Esophagus squamous epithelium (tissue), 5 donors: ENCODE results near the gene KRTAP5-1. TPM values are rescaled to one million over a fixed set of nuclear protein-coding genes. Genes with fewer than 3 reads are reported as not detected.
"Not testable (repeated sequence)": the region's sequence is repeated elsewhere in the genome, so short reads cannot be mapped to it uniquely, and the experiment has no call there.

Source experiments
- DNase-seq: peaks from one replicate; lab custom pipeline; 2025; lab: John Stamatoyannopoulos, UW
- H3K27ac ChIP-seq, 4 donors: fragments of 200-600 bp; sonication (generic); one replicate each; pipeline ENCODE4 v1.5.1; 2016 to 2019; ENCODE audit warnings: mild to moderate bottlenecking in 1 of 4
- H3K27me3 ChIP-seq, 4 donors: fragments of 200-600 bp; sonication (generic); 1 replicate in 3 of 4; 2 replicates in 1 of 4; pipeline versions ENCODE4 v1.5.1 to v1.6.0; 2017 to 2021; ENCODE audit warnings: antibody characterized with exemption in 1 of 4
- H3K36me3 ChIP-seq, 3 donors: fragments of 200-600 bp; sonication (generic); one replicate each; pipeline ENCODE4 v1.5.1; 2016 to 2019
- H3K4me1 ChIP-seq, 3 donors: fragments of 200-600 bp; sonication (generic); one replicate each; pipeline ENCODE4 v1.5.1; 2017 to 2019
- H3K4me3 ChIP-seq, 4 donors: fragments of 200-600 bp; sonication (generic); 1 replicate in 3 of 4; 2 replicates in 1 of 4; pipeline ENCODE4 v1.5.1; 2016 to 2019; ENCODE audit warnings: mild to moderate bottlenecking in 2 of 4, moderate library complexity in 1 of 4
- H3K9me3 ChIP-seq, 3 donors: fragments of 200-600 bp; sonication (generic); one replicate each; pipeline ENCODE4 v1.5.1; 2016 to 2019
- CTCF ChIP-seq, 6 experiments: fragments of 450-650 bp in 4 of 6; fragments of 200-600 bp in 2 of 6; sonication (generic) in 2 of 6; IDR thresholded peaks; one replicate each; pipeline ENCODE4 v1.5.1; 2016 to 2019; ENCODE audit warnings: antibody characterized with exemption in 6 of 6, mild to moderate bottlenecking in 4 of 6, moderate library complexity in 4 of 6
- POLR2A ChIP-seq, 4 donors: fragments of 450-650 bp; IDR thresholded peaks; one replicate each; pipeline ENCODE4 v1.6.1; 2017; ENCODE audit warnings: antibody characterized with exemption in 4 of 4, mild to moderate bottlenecking in 4 of 4, moderate library complexity in 3 of 4
- WGBS, 2 donors: methylation state at CpG; one replicate each; pipeline ENCODE4 v1.1.5; 2018; 5-methylcytosine and 5-hydroxymethylcytosine counted together
- intact Hi-C: fragments of 100-400 bp; cut with DNase I; formaldehyde crosslinking; loops from one replicate; pipeline ENCODE4 v1.15.0; 2022
- total RNA-seq, 4 donors: library from RNA; depleted of rRNA; stranded (reverse); fragments of >200 nt; gene quantifications; one replicate each; pipeline ENCODE4 v1.1.0, GENCODE V29; 2016
- donor health status: DM: yes; HTN: yes; CAD: no.

KRTAP5-1 gene
- total RNA-seq, 4 donors from 2014 or later: not detected

- TF ChIP-seq POLR2A (IDR thresholded peaks at IDR 0.05): no peak
- no peak for TF ChIP-seq CTCF (IDR thresholded peaks at IDR 0.05)
- Histone ChIP-seq H3K36me3 (no peaks in the 10 kb centered on the region), H3K4me3 (no peak overlapping the region), H3K27me3 (peaks cover 0 to 80% (median 3%) of the 10 kb centered on the region in 4 donors), H3K27ac (no peak overlapping the region), H3K9me3 (no peaks in the 10 kb centered on the region), H3K4me1 (peaks cover 0 to 2% (median 0%) of the 10 kb centered on the region in 3 donors)
- 91% methylated on average over 5 of the region's 9 CpGs; no CpG with 5 or more reads in 1 of the 2 donors for WGBS, 2 donors
- intact Hi-C loops: no loop called here
- no peak for DNase-seq
Observed at GRCh38 chr11:1623716-1624115, 38.6 kb upstream of the KRTAP5-1 start.

- H3K36me3 ChIP-seq: no peaks in the 10 kb centered on the region
- 47 to 54% methylated on average over 1 of the region's 1 CpG for WGBS, 2 donors
- no peak within 1 kb of the TSS for H3K4me3 ChIP-seq
- H3K27me3 ChIP-seq: peaks cover 0 to 78% (median 1%) of the 10 kb centered on the region in 4 donors
- no peak within 1 kb of the TSS for H3K27ac ChIP-seq
- DNase-seq: no peak
- no peaks in the 10 kb centered on the region for H3K4me1 ChIP-seq
- TF ChIP-seq POLR2A (IDR thresholded peaks at IDR 0.05) (no peak), CTCF (IDR thresholded peaks at IDR 0.05) (no peak)
- intact Hi-C loops: no loop called here
- H3K9me3 ChIP-seq: no peaks in the 10 kb centered on the region
Observed at GRCh38 chr11:1622086-1622485, 37.0 kb upstream of the KRTAP5-1 start, which contains the start of gene KRTAP5-4. Gene KRTAP5-4 (minus strand): TSS chr11:1622138. CDS start chr11:1622093, 45 bp downstream.

GRCh38 chr11:1619449-1619848 is 34.4 kb upstream of the KRTAP5-1 start:
- no peaks in the 10 kb centered on the region for H3K4me1 ChIP-seq
- no peak overlapping the region for H3K4me3 ChIP-seq
- no peaks in the 10 kb centered on the region for H3K36me3 ChIP-seq
- H3K9me3 ChIP-seq: no peaks in the 10 kb centered on the region
- intact Hi-C loops: no loop called here
- TF ChIP-seq CTCF (IDR thresholded peaks at IDR 0.05) (no peak), POLR2A (IDR thresholded peaks at IDR 0.05) (no peak)
- no peak overlapping the region for H3K27ac ChIP-seq
- peaks cover 0 to 74% (median 0%) of the 10 kb centered on the region in 4 donors for H3K27me3 ChIP-seq
- WGBS, 2 donors: 59 to 61% methylated on average over 6 to 10 of the region's 10 CpGs
- no peak for DNase-seq

- Histone ChIP-seq H3K27me3 (peaks cover 0 to 71% (median 0%) of the 10 kb centered on the region in 4 donors), H3K9me3 (no peaks in the 10 kb centered on the region), H3K36me3 (no peaks in the 10 kb centered on the region), H3K27ac (no peak overlapping the region), H3K4me3 (no peak overlapping the region), H3K4me1 (no peaks in the 10 kb centered on the region)
- intact Hi-C loops: no loop called here
- no peak for TF ChIP-seq CTCF (IDR thresholded peaks at IDR 0.05)
- no peak for TF ChIP-seq POLR2A (IDR thresholded peaks at IDR 0.05)
- DNase-seq: no peak
- 68% methylated on average over 10 of the region's 10 CpGs for WGBS, 2 donors
Observed at GRCh38 chr11:1618231-1618630, 33.1 kb upstream of the KRTAP5-1 start.

GRCh38 chr11:1608363-1608762 is 23.3 kb upstream of the KRTAP5-1 start, which contains the start of gene KRTAP5-3:
Gene KRTAP5-3 (minus strand): TSS chr11:1608463. CDS start chr11:1608385, 78 bp downstream.
- Histone ChIP-seq H3K4me1 (no peaks in the 10 kb centered on the region), H3K4me3 (no peak within 1 kb of the TSS), H3K36me3 (no peaks in the 10 kb centered on the region), H3K27me3 (peaks cover 0 to 78% (median 0%) of the 10 kb centered on the region in 4 donors), H3K9me3 (no peaks in the 10 kb centered on the region), H3K27ac (no peak within 1 kb of the TSS)
- no peak for DNase-seq
- 57 to 60% methylated on average over 4 of the region's 4 CpGs for WGBS, 2 donors
- intact Hi-C loops: no loop called here
- no peak for TF ChIP-seq POLR2A (IDR thresholded peaks at IDR 0.05)
- TF ChIP-seq CTCF (IDR thresholded peaks at IDR 0.05): no peak

- H3K4me1 ChIP-seq, H3K9me3 ChIP-seq, H3K27ac ChIP-seq, DNase-seq, H3K4me3 ChIP-seq, intact Hi-C loops, H3K36me3 ChIP-seq: not testable (repeated sequence)
- WGBS, 2 donors: no CpG with 5 or more reads among the region's 5 CpGs
- H3K27me3 ChIP-seq: peaks cover 0 to 78% (median 0%) of the 10 kb centered on the region in 4 donors
Observed at GRCh38 chr11:1607901-1608300, 22.8 kb upstream of the KRTAP5-1 start.

- H3K27ac ChIP-seq, H3K4me3 ChIP-seq, H3K36me3 ChIP-seq, H3K4me1 ChIP-seq, H3K9me3 ChIP-seq, DNase-seq, intact Hi-C loops: not testable (repeated sequence)
- H3K27me3 ChIP-seq: peaks cover 0 to 82% (median 0%) of the 10 kb centered on the region in 4 donors
- 25 to 43% methylated on average over 9 to 16 of the region's 18 CpGs for WGBS, 2 donors
Observed at GRCh38 chr11:1607156-1607845, 22.2 kb upstream of the KRTAP5-1 start.

- H3K27ac ChIP-seq, DNase-seq, H3K4me1 ChIP-seq, H3K9me3 ChIP-seq, H3K4me3 ChIP-seq, intact Hi-C loops, H3K36me3 ChIP-seq: not testable (repeated sequence)
- peaks cover 0 to 85% (median 0%) of the 10 kb centered on the region in 4 donors for H3K27me3 ChIP-seq
- WGBS, 2 donors: 70 to 78% methylated on average over 10 to 13 of the region's 13 CpGs
Observed at GRCh38 chr11:1605923-1606322, 20.8 kb upstream of the KRTAP5-1 start.
